Glomerular endothelial cell (primary cell): ENCODE data around the gene MYOG. TPM values are rescaled to one million over a fixed set of nuclear protein-coding genes. Genes with fewer than 3 reads are reported as not detected.

ENCODE experiments used
- DNase-seq: peaks from one replicate; pipeline ENCODE4 v3.0.0-alpha.2; 2011; ENCODE audit warnings: low read depth, low spot score; ENCODE audit errors: extremely low read depth
- total RNA-seq: library from RNA; depleted of rRNA; stranded (reverse); fragments of >200 nt; gene quantifications from 2 replicates; pipeline ENCODE4 v1.2.3, GENCODE V29; 2015

The MYOG gene
- total RNA-seq, 1 donor from 2014 or later: not detected

DNA sequence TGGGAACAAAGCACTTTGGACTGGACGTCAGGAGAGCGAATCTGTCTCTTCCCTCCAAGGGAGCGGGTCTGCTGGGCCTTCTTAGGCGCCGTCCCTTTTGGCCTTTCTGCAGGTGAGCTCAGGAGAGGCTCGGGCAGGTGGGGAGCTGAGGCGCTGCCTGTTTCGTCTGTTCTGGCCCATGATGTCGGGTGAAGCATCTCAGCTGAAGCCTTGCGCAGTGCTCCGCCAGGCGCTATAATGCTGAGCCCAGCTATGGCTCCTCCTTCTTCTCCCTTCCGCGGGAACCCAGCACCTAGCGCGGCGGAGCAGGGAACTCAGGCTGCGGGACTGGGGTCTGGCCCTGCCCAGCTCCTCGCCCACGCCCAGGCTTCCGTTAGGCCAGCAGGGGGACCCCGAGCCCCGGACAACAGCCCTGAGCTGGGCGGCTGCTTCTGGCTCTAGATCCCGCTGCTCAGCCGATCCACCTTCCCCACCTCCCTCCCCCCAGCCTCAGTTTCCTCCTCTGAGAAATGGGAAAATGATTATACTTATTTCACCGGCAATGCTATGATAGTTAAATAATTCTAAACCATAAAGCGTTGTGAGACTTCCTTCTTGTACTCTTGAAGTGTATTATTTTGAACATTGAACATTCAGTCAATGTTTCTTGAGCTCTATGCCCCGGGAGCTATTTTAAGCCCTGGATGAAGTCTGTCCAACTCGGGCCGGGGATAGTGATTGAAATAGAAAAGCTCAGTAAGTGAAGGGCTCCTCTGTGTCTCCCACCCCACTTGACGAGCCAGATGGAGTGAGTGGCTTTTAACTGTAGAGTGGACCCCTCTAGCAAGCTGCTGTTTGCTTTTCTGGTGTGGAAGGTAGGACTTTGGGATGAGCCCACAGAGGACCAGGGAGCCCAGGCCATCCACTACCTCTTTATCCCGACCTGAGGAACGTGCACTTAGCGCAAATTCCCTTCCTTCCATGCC lies 32.1 kb upstream of the MYOG start:
- DNase-seq: no peak

DNA sequence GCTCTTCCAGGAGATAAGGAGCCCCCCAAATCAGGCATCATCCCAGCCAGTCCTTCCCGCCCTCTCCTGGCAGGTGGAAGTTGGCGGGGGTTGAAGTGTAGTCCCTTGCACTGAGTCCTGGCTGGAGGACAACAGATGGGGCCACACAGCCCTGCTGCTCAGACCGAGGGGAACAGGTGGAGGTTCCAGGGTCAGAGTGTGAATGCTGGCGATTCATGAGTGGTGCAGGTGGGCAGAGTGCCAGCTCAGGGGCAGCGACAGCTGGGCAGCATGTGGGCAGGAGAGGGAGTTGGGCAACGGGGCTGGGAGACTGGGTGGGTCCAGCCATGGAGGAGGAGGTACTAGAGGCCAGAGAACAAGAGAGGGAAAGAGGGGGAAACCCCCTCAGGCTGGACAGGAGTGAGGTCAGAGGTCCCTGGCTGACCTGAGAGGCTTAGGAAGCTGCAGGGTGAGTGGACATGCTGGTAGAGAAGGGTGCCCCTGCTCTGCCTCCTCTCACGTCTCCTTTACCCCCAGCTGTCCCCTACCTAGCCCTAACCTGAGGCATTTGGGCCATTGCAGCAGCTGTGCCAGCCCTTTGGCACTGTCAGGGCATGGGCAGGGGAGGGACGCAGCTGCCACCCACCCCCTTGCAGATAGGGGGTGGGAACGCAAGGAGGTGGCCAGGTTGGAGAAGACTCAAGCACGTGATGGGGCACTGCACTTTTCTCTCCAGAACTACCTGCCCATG lies 30.4 kb upstream of the MYOG start:
- DNase-seq: no peak

DNA sequence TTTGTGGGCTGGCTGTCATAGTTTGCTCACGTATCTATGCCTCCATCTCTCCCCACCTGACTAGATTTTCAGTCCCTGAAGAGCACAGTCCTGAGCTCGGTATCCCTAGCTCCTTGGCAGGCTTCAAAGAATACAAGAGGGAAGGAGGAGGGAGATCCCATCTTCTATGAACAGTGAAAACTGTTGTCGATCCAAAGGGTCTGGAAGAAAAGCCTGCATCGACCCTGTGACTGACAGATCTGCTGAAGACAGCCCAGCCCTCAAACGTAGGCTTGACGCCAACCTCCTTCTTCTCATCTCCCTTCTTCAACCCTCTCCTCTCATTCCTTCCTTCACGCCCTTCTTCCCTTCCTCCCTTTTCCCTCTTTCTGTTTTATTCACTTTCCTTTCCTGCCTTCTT lies 28.4 kb upstream of the MYOG start:
- no peak for DNase-seq

DNA sequence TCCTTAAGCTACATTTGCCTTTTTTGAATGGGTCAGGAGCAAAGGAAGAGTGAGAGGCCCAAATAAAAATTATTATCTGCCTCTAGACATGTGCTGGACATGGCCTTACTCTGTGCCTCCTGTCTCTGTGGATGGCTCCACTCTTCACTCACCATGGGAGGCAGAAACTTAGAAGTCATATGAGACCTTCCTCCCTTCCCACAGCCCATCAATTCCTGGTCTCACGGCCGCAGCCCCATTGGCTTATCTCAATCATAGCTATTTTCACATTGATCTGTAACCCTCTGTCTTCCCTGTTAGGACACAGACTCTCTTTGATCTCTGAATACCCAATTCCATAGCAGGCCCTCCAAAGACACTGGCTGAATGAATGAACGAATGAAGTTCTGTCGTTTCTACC lies 27.5 kb upstream of the MYOG start:
- no peak for DNase-seq

DNA sequence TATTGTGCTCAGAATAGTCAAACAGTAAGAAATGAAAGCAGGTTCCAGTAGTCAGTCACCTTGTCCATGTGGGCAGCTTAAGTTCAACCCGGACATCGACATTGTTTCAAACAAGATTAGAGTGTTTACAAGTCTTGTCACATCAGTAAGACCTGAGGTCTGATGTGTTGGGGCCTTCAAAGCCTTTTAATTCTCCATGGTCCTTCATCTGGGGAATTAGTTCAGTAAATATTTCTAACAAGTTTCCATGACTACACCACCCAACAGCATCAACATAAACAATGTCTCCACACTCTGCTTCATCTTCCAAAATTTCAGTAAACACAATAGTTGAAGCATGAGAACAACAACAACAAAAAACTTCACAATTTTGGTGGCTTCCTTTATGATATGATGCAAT lies 26.7 kb upstream of the MYOG start:
- DNase-seq: no peak

DNA sequence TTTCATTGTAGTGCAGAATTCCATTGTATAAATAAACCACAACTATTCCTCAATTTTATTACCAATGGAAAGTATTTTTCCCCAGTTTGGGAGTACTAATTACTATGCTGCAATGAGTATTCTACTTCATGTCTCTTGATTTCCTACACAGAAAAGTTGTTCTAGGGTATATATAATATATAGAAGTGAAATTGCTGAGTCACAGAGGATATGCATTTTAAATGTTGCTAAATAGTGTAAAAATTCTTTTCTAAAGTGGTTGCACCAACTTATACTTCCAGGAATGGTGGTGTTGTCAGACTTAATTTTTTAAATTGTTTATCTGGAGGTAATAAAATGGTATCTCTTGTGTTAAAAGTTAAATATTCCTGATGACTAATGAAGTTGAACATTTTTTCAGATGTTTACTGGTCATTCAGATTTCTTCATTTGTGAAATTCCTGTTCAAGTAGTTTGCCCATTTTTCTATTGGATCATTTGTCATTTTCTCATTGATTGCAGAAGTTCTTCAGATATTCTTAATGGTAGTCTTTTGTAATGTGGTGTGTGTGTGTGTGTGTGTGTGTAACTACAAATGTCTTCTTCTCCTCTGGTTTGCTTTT lies 19.1 kb upstream of the MYOG start:
- DNase-seq: no peak

DNA sequence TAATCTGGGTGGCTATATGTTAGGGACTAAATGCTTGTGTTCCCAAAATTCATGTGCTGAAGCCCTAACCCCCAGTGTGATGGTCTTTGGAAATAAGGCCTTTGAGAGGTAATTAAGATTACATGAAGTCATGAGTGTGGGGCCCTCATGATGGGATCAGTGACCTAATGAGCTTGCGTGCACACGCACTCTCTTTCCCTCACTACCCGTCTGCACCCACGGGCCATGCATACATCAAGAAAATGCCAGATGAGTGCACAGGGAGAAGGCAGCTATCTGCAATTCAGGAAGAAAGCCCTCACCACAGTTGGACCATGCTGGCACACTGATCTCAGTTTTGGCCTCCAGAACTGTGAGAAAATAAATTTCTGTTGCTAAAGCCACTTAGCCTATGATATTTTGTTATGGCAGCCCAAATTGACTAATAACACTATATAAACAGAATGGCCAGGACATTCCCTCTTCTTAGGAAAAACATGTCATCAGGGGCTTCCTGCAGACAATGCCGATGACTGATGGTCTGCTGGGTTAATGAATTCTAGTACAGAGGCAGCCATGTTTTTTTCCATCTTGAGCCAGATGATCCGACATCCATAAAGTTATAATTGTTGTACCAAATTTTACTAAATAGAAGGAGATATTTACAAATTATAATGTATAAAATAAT lies 18.1 kb upstream of the MYOG start:
- no peak for DNase-seq

DNA sequence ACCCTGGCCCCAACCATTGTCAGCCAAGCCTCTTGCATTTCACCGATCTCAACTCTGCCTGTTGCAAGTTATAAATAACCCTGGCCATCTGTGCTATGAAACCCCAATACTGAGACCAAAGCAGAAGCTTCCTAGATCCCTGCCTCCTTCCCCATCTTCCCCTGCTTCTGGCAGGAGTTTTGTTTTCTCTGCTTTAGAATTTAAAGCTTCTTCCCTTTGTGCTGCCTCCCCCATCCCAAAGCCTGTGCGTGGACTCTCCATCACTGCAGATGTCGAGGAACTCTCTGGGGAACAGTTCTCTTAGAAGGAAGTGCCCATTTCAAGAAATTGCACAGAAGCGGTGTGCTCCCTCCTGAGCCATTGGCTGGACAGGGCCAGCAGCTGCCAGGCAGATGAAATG lies 17.4 kb upstream of the MYOG start:
- DNase-seq: no peak

DNA sequence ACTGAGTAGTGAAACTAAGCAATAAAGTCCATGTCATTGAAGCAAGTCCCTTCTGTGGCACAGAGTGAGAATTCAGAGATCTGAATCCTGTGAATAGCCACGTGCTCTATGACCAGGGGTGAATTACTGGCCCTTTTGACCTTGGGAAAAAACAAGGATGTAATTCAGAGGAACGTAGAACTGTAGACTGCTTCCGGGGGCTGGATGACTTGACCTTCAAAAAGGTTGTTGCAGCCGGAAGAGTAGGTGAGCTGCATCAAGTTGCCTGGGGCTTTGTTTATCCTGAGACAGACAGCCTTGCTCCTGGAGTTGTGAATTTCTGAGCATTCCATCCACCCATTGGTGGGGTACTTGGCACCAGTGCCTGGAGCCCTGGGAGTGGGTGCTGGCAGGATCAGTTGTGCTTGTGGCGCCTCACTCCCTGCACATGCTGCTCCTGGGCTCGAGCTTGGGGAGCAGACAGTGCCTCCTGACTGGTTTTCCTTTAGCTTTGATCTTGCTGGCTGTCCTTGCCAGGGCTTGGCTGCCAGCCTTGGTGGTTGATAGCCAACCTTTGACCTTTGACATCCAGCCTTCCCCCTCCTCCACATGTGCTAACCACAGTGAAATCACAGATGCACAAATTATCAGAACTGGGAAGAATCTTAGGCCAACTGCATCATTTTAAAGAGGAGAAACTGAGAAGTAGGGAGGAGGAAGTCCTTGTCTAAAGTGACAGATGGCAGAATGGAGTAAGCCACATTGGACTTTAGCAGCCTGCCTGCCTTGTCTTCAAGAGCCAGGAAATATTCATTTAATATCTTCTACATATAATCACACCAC lies 16.2 kb upstream of the MYOG start:
- DNase-seq: no peak

DNA sequence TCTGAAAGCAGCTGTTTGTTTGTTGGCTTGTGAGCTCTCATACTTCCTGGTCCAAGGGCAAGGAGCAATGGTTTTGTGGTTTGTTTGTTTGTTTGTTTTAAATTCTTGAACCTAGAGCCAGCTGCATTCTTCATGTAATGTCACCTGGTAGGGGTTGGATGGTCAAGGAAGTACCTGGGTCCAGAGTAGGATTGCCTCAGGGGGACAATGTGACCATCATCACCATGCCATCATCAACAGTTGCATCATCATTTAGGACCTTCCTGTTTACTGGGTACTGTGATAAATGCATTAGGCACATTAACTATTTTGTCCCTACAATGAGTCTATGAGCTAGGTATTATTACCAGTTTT lies 14.7 kb upstream of the MYOG start:
- DNase-seq: no peak

DNA sequence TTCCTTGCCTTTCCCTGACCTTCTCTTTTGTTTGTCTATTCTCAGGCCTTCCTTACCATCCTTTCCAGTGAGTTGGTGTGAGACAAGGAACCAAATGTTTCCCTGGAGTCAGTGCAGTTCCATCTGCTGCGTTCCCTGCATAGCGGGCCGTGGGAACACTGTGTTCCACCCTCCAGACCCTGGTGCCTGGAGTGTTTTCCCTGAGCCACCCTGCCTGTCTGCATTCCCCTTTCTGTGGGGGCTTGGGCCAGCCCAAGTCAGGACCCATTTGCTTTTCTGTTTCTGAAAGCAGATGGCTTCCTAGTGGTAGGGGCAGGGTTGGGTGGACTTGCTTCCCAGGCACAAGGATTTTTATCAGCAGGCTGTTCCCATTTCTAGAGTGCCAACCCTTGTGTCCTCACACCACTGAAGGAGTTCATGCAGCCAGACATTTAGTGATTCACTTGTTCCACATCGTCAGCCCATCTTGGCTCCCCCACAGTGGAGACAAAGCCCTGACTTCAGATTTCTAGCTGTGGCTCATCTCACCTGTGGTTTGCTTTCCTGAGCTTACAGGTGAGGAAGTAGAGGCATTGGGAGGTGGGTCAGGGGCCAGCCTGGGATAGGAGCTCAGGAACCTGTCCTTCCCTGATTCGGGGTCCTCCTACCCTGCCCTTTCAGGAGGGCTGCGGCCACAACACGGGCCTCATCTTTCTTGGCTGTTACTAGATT lies 14.1 kb upstream of the MYOG start:
- no peak for DNase-seq

DNA sequence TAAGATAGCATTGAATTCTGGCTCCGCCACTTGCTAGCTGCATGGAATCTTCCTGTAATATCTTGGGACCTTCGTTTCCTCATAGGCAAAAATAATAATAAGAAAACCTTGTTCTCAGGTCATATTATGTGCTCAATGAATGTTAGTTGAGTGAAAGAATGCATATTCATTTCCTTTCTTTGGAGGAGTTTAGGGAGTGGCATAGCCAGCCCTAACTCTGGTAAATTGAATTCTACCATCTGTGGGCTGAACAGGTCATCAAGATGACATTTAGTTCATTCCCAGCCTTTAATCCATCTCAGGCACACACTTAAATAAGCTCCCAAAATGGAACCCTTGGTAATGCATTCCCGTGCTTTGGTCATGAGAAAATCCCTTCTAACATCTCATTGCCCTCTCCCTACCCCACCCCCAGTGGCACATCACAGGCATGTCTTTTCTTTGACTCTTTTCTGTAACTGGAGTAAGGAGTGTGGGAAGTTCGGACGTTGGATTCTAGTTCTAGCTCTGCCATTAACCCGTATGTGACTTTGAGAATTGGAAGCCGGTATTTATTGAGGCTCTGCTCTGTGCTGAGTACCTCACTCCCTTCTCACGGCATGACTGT lies 13.2 kb upstream of the MYOG start:
- no peak for DNase-seq

DNA sequence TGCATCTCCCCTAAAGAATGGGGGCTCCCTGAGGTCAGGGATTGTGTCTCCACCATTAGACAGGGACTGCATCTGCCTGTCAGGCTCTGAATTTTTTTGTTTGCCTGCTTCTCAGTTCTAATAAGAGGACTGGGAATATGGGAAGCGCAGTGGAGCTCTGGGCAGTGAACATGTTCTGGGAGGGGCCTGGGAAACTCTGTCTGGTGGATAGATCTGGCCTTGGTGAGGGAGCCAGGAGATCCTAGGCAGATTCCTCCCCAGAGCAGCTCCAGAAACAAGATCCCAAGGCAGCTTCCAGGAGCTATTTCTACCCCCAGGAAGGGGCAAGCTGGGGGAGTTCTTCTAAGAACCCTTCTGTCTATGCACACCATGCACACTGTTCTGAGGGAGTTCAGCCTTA lies 12.6 kb upstream of the MYOG start:
- no peak for DNase-seq

DNA sequence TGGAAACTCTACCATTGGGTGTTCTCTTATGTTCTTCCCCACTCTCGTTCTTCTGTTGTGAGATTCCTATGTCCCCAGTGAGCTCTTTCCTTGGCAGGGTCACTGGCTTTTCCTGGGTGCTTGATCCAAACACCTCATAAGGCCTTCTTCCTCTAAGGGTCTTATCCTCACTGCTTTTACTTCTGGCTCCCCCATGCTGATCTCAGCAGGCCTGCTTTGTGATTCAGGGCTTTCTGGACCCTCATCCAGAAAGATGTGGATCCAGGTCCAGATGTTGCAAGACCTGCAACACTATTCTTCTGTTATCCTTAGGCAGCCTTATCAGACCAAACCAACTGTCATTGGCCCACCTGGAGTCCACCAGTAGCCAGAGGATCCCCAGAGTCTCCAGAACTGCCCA lies 11.2 kb upstream of the MYOG start:
- DNase-seq: no peak

DNA sequence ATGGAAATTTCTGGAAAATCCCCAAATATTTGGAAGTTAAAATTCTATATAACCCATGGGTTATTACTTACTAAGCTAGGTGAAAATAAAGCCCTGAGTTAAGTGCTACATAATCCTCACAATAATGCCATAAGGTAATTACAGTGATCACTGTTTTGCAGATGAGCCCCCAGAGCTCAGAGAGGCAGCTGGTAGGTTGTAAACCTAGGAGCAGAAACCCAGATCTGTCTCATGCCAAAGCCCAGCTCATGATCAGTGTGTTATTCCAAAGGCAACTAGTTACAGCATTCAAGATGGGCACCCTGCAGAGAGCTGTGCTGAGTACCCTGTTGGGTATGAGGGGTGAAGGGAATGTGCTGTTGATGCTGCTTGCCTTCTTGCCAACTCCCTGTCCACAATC lies 10.8 kb upstream of the MYOG start:
- no peak for DNase-seq

DNA sequence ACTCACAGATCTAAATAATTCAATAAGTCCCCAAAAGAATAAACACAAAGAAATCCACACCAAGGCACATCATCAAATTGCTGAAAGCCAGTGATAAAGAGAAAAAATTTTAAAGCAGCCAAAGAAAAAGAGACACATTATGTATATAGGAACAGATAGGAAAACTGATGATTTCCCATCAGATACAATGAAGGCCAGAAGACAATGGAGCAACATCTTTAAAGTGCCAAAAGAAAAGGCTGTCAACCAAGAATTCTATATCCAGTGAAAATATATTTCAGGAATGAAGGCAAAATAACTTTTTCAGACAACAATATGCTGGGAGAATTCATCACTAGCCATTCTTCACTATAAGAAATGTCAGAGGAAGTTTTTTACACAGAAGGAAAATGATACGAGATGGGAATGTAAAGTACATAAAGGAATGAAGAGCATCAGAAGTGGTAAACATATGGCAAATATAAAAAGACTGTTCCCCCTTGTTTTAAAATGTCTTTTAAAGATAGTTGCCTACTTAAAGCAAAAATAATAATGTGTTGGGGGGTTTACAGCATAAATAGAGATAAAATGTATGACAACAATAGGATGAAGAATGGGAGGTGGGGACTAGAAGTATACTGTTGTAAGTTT lies 9.4 kb upstream of the MYOG start:
- no peak for DNase-seq

DNA sequence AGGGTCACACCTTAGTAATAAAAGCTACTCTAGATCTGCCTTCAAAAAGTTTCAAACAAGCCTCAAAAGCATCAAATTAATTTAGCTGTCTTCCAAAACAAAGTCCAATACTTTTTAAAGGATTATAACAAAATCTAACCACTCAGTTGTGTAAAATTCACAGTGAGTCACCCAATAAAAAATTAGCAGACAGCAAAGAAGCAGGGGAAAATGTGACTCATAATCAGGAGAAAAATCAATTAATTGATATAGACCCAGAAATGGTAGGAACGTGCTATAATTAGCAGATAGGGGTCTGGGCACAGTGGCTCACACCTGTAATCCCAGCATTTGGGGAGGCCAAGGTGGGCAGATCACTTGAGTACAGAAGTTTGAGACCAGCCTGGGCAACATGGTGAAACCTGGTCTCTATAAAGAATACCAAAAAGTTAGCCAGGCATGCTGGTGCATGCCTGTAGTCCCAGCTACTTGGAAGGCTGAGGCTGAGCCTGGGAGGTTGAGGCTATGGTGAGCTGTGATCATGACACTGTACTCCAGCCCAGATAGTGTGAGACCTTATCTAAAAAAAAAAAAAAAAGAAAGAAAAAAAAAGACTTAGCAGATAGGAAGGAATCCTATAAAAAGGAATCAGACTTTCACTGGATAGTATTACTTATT lies 8.1 kb upstream of the MYOG start:
- DNase-seq: no peak

DNA sequence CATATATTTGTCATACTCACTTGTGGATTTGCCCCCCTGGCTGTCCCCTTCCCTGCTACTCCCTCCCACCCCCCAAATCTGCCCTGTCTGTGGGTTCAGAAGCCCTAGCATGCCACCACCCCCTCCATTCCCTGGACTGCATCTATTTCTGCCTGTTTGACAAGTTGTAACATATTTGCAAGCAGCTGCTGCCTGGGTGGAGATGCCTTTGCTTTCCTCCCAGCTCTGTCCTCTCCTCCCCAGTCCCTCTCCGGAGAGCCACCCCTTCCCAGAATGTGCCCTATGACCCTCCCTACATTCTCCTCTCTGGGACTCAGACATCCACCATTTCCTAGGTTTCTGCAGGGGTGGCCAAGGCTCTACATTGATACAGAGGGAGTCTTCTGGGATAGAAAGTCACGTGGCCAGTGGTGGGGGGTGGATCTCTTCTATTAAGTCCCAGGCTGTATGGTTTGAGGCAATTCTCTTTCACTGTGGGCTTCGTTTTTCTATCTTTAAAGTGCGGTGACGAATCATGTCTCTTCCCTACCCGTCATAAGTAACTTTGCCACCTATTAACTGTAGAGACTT lies 6.0 kb upstream of the MYOG start:
- DNase-seq: no peak
